PC-3 (cell line): ENCODE results near the gene LRRIQ4. TPM values are rescaled to one million over a fixed set of nuclear protein-coding genes. Genes with fewer than 3 reads are reported as not detected.

Experiments used
- ATAC-seq: fragments of 200-7000 bp; cut with Tn5 transposase; 2 replicates; pipeline ENCODE4 v1.9.1; 2020; ENCODE audit warnings: mild to moderate bottlenecking, moderate library complexity
- BruUV-seq: library from RNA; stranded (reverse); fragments of 400-500 nt; replicated peaks from 2 replicates; lab custom pipeline; 2021; lab: Mats Ljungman, UMichigan
- CTCF ChIA-PET: fragments of 300-600 bp; sonication (Branson Sonifier 250); formaldehyde crosslinking; loops from one replicate; lab custom pipeline; 2022; ENCODE audit warnings: antibody characterized with exemption; lab: Charles Lee
- POLR2A ChIA-PET: fragments of 300-600 bp; sonication (Branson Sonifier 250); formaldehyde crosslinking; loops from one replicate; lab custom pipeline; 2022; ENCODE audit warnings: antibody characterized with exemption; ENCODE audit not compliant: unreplicated experiment; lab: Charles Lee
- DNase-seq: peaks from one replicate; pipeline ENCODE4 v3.0.0-alpha.2; 2015
- H2AFZ ChIP-seq: fragments of 300-600 bp; sonication (generic); 2 replicates; pipeline ENCODE4 v1.6.0; 2016; ENCODE audit warnings: antibody characterized with exemption, low read length
- H3F3A ChIP-seq: fragments of 300-600 bp; sonication (generic); one replicate; pipeline ENCODE4 v1.6.0; 2017; ENCODE audit warnings: antibody characterized with exemption, low read length, control low read depth, mild to moderate bottlenecking; ENCODE audit not compliant: unreplicated experiment
- H3K27ac ChIP-seq: fragments of 300-600 bp; sonication (generic); 2 replicates; pipeline ENCODE4 v1.5.1; 2016; ENCODE audit warnings: mild to moderate bottlenecking, low read length
- H3K27me3 ChIP-seq: fragments of 300-600 bp; sonication (generic); 2 replicates; pipeline ENCODE4 v1.6.1; 2016; ENCODE audit warnings: low read length, mixed read lengths
- H3K36me3 ChIP-seq: fragments of 300-600 bp; sonication (generic); 2 replicates; pipeline ENCODE4 v1.6.1; 2016; ENCODE audit warnings: low read depth, mixed run types, low read length, mixed read lengths
- H3K4me1 ChIP-seq: fragments of 300-600 bp; sonication (generic); 2 replicates; pipeline ENCODE4 v1.5.1; 2016; ENCODE audit warnings: low read length; ENCODE audit not compliant: insufficient read depth
- H3K4me2 ChIP-seq: fragments of 300-600 bp; sonication (generic); 2 replicates; pipeline ENCODE4 v1.6.0; 2016; ENCODE audit warnings: low read length
- H3K4me3 ChIP-seq: fragments of 300-600 bp; sonication (generic); 2 replicates; pipeline ENCODE4 v1.5.1; 2016; ENCODE audit warnings: mild to moderate bottlenecking, low read length, mixed read lengths
- H3K79me2 ChIP-seq: fragments of 300-600 bp; sonication (generic); 2 replicates; pipeline ENCODE4 v1.6.1; 2017; ENCODE audit warnings: low read length, mixed read lengths
- H3K9ac ChIP-seq: fragments of 300-600 bp; sonication (generic); 2 replicates; pipeline ENCODE4 v1.6.0; 2016; ENCODE audit warnings: mild to moderate bottlenecking, low read length
- H3K9me2 ChIP-seq: fragments of 300-600 bp; sonication (generic); replicated peaks from 2 replicates; pipeline ENCODE4 v1.6.1; 2016; ENCODE audit warnings: mixed run types, low read length, mixed read lengths
- H3K9me3 ChIP-seq: fragments of 300-600 bp; sonication (generic); 2 replicates; pipeline ENCODE4 v1.6.1; 2016; ENCODE audit warnings: low read length, mixed read lengths
- H4K20me1 ChIP-seq: fragments of 300-600 bp; sonication (generic); 2 replicates; pipeline ENCODE4 v1.6.1; 2016; ENCODE audit warnings: low read length, mixed read lengths
- EZH2 ChIP-seq: fragments of 300-600 bp; sonication (generic); IDR thresholded peaks from one replicate; pipeline ENCODE4 v1.6.1; 2017; ENCODE audit warnings: antibody characterized with exemption, mild to moderate bottlenecking, low read length; ENCODE audit not compliant: unreplicated experiment
- EZH2phosphoT487 ChIP-seq: fragments of 300-600 bp; sonication (generic); IDR thresholded peaks from 2 replicates; pipeline ENCODE4 v1.6.1; 2018; ENCODE audit warnings: mild to moderate bottlenecking, antibody characterized with exemption, low read length, borderline replicate concordance
- intact Hi-C: fragments of 100-400 bp; cut with micrococcal nuclease; formaldehyde crosslinking; loops from 2 replicates; pipeline ENCODE4 v1.9.0; 2023
- total RNA-seq: library from RNA; depleted of rRNA; stranded (reverse); fragments of >200 nt; gene quantifications from 2 replicates; pipeline ENCODE4 v1.2.3, GENCODE V29; 2014
- TF ChIP-seq, protein P1 (sequence below): fragments of 300-600 bp; sonication (generic); conservative IDR thresholded peaks from 2 replicates; pipeline ENCODE4 v1.5.1; 2017; ENCODE audit warnings: antibody characterized with exemption, low read depth, mild to moderate bottlenecking, low read length

The LRRIQ4 gene
- total RNA-seq, 1 experiment from 2014 or later, result not detected

DNA sequence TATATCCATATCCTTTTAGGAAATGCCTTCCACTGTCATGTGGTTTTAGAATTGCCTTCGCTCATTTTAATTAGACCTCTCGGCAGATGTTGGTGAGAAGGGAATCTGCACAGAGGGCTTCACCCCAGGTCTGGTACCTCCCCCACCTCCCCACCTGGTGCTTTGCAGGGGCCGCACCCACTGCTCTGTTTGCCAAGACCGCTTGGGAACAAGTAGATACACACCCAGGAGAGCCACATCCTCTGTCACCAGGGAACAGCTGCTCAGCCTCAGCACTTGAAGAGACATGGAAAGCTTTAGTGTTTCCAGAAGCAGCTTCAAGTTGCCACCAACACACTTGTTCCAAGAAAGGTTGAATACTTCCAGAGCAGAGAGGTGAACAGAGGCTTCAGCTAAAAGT is 35.2 kb downstream of the LRRIQ4 start:
- no peak for DNase-seq
- CTCF ChIA-PET, result no interaction called here
- no TSS peak for BruUV-seq
- H3K9me2 ChIP-seq, result no peaks in the 10 kb centered on the region
- H3K36me3 ChIP-seq, result no peaks in the 10 kb centered on the region
- no peak overlapping the region for H2AFZ ChIP-seq
- H4K20me1 ChIP-seq, result no peaks in the 10 kb centered on the region
- POLR2A ChIA-PET, result no interaction called here
- H3K79me2 ChIP-seq, result no peaks in the 10 kb centered on the region
- ATAC-seq, result no peak
- H3K27me3 ChIP-seq, result no peaks in the 10 kb centered on the region
- no peak overlapping the region for H3K9ac ChIP-seq
- H3K4me1 ChIP-seq, result peaks cover 16% of the 10 kb centered on the region
- H3K27ac ChIP-seq, result no peak overlapping the region
- H3F3A ChIP-seq, result no peaks in the 10 kb centered on the region
- TF ChIP-seq, protein P1, sequence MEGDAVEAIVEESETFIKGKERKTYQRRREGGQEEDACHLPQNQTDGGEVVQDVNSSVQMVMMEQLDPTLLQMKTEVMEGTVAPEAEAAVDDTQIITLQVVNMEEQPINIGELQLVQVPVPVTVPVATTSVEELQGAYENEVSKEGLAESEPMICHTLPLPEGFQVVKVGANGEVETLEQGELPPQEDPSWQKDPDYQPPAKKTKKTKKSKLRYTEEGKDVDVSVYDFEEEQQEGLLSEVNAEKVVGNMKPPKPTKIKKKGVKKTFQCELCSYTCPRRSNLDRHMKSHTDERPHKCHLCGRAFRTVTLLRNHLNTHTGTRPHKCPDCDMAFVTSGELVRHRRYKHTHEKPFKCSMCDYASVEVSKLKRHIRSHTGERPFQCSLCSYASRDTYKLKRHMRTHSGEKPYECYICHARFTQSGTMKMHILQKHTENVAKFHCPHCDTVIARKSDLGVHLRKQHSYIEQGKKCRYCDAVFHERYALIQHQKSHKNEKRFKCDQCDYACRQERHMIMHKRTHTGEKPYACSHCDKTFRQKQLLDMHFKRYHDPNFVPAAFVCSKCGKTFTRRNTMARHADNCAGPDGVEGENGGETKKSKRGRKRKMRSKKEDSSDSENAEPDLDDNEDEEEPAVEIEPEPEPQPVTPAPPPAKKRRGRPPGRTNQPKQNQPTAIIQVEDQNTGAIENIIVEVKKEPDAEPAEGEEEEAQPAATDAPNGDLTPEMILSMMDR, result no peak
- no peak for TF ChIP-seq EZH2
- no peak for TF ChIP-seq EZH2phosphoT487
- no peak overlapping the region for H3K4me2 ChIP-seq
- intact Hi-C loops, result loop anchor here (2.0 kb wide), 1 partner anchor 17 kb away; no protein-coding TSS in a partner anchor
- no peak overlapping the region for H3K4me3 ChIP-seq
- no peaks in the 10 kb centered on the region for H3K9me3 ChIP-seq

GRCh38 chr3:169848741-169849140 is 36.1 kb downstream of the LRRIQ4 start:
- ChIA-PET POLR2A (no interaction called here), CTCF (no interaction called here)
- no peaks in the 10 kb centered on the region for H4K20me1 ChIP-seq
- no peaks in the 10 kb centered on the region for H3K9me3 ChIP-seq
- intact Hi-C loops, result no loop called here
- no peak overlapping the region for H3K4me2 ChIP-seq
- no peak overlapping the region for H3K4me3 ChIP-seq
- no peaks in the 10 kb centered on the region for H3K79me2 ChIP-seq
- H3K36me3 ChIP-seq, result no peaks in the 10 kb centered on the region
- no peaks in the 10 kb centered on the region for H3F3A ChIP-seq
- peaks cover 16% of the 10 kb centered on the region for H3K4me1 ChIP-seq
- no peak for TF ChIP-seq EZH2
- no peak for TF ChIP-seq EZH2phosphoT487
- TF ChIP-seq, protein P1, result no peak
- no TSS peak for BruUV-seq
- H3K27ac ChIP-seq, result no peak overlapping the region
- no peak overlapping the region for H2AFZ ChIP-seq
- ATAC-seq (no peak), DNase-seq (no peak)
- no peaks in the 10 kb centered on the region for H3K9me2 ChIP-seq
- H3K27me3 ChIP-seq, result no peaks in the 10 kb centered on the region
- H3K9ac ChIP-seq, result no peak overlapping the region

DNA sequence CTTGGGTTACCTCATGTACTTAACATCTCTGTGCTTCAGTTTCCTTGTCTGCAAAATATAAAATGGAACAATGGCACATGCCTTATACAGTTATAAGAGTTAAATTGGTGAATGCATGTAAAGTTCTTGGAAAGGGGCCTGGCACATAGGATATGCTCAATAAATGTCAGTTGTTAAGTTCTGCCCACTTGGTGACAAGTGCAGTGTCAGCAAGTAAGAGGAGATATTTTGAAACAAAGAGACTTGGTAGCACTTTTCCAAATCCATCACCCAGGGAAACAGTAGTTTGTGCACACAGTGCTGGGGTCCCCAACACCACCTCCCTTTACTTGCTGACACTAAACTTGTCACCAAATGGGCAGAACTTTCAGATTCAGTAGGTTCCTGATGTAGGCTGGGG is 37.9 kb downstream of the LRRIQ4 start:
- ChIA-PET CTCF (no interaction called here), POLR2A (no interaction called here)
- DNase-seq, result no peak
- H3K9me3 ChIP-seq, result no peaks in the 10 kb centered on the region
- TF ChIP-seq, protein P1, result no peak
- TF ChIP-seq EZH2phosphoT487 (no peak), EZH2 (no peak)
- H3K4me1 ChIP-seq, result peaks cover 16% of the 10 kb centered on the region
- H3F3A ChIP-seq, result no peaks in the 10 kb centered on the region
- H2AFZ ChIP-seq, result no peak overlapping the region
- H3K36me3 ChIP-seq, result no peaks in the 10 kb centered on the region
- no peaks in the 10 kb centered on the region for H3K9me2 ChIP-seq
- peaks cover 6% of the 10 kb centered on the region; the same call in 1 of the 2 replicates for H3K27me3 ChIP-seq
- H4K20me1 ChIP-seq, result no peaks in the 10 kb centered on the region
- no peak overlapping the region for H3K4me3 ChIP-seq
- ATAC-seq, result no peak
- H3K79me2 ChIP-seq, result no peaks in the 10 kb centered on the region
- BruUV-seq, result no TSS peak
- intact Hi-C loops, result no loop called here
- no peak overlapping the region for H3K9ac ChIP-seq
- H3K27ac ChIP-seq, result no peak overlapping the region
- no peak overlapping the region for H3K4me2 ChIP-seq
